Astrocyte (in vitro differentiated cells and primary cell): ENCODE results near the gene CCR5AS.

Source experiments
- EZH2 ChIP-seq: IDR thresholded peaks from 2 replicates; pipeline ENCODE4 v1.6.1; 2012; ENCODE audit warnings: mild to moderate bottlenecking, low read length, inconsistent platforms; ENCODE audit not compliant: insufficient read depth
- TF ChIP-seq, protein P1 (sequence below): IDR thresholded peaks from 2 replicates; pipeline ENCODE4 v1.5.1; 2011; ENCODE audit warnings: low read depth, mild to moderate bottlenecking, inconsistent platforms, low read length, moderate library complexity; ENCODE audit not compliant: insufficient read depth

DNA sequence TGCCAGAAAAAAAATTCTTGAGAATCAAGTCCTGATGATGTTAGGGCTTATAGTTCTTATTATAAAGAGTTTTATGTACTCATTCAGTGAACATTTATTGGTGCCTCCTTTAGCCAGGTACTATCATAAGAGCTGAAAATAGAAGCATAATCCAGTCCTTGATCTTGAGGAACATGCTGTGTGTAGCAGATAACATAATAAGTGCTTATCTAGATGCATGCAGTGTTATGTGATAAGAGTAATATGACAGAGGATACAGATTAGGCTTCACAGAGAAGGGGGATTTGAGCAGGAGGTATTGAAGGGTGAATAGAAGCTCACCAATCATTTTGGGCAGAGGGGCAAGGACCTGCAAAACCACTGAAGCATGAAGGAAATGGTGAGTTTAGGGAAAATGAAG lies 51.9 kb downstream of the CCR5AS start:
- TF ChIP-seq, protein P1, sequence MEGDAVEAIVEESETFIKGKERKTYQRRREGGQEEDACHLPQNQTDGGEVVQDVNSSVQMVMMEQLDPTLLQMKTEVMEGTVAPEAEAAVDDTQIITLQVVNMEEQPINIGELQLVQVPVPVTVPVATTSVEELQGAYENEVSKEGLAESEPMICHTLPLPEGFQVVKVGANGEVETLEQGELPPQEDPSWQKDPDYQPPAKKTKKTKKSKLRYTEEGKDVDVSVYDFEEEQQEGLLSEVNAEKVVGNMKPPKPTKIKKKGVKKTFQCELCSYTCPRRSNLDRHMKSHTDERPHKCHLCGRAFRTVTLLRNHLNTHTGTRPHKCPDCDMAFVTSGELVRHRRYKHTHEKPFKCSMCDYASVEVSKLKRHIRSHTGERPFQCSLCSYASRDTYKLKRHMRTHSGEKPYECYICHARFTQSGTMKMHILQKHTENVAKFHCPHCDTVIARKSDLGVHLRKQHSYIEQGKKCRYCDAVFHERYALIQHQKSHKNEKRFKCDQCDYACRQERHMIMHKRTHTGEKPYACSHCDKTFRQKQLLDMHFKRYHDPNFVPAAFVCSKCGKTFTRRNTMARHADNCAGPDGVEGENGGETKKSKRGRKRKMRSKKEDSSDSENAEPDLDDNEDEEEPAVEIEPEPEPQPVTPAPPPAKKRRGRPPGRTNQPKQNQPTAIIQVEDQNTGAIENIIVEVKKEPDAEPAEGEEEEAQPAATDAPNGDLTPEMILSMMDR = no peak
- TF ChIP-seq EZH2 = no peak
